Smooth muscle cell (in vitro differentiated cells): ENCODE data around the gene DSP. TPM values are rescaled to one million over a fixed set of nuclear protein-coding genes. Genes with fewer than 3 reads are reported as not detected.

Experiments
- DNase-seq: peaks from one replicate; lab custom pipeline; 2025; ENCODE audit not compliant: unreplicated experiment; lab: John Stamatoyannopoulos, UW
- H2AFZ ChIP-seq: fragments of 200-600 bp; sonication (generic); 2 replicates; pipeline ENCODE4 v1.6.0; 2016; ENCODE audit warnings: antibody characterized with exemption, low read depth, mild to moderate bottlenecking
- H3F3A ChIP-seq: fragments of 200-600 bp; sonication (generic); 2 replicates; pipeline ENCODE4 v1.6.0; 2017; ENCODE audit warnings: antibody characterized with exemption, low read depth
- H3K27ac ChIP-seq: fragments of 200-600 bp; sonication (generic); 2 replicates; pipeline ENCODE4 v1.5.1; 2016; ENCODE audit warnings: low read depth, mild to moderate bottlenecking
- H3K27me3 ChIP-seq: fragments of 200-600 bp; sonication (generic); 2 replicates; pipeline ENCODE4 v1.6.1; 2016; ENCODE audit warnings: low read depth, mild to moderate bottlenecking
- H3K36me3 ChIP-seq: fragments of 200-600 bp; sonication (generic); 2 replicates; pipeline ENCODE4 v1.5.1; 2016; ENCODE audit warnings: low read depth
- H3K4me1 ChIP-seq: fragments of 200-600 bp; sonication (generic); 2 replicates; pipeline ENCODE4 v1.5.1; 2016; ENCODE audit warnings: low read depth
- H3K4me2 ChIP-seq: fragments of 200-600 bp; sonication (generic); 2 replicates; pipeline ENCODE4 v1.6.0; 2016; ENCODE audit warnings: mild to moderate bottlenecking
- H3K4me3 ChIP-seq: fragments of 200-600 bp; sonication (generic); 2 replicates; pipeline ENCODE4 v1.5.1; 2016; ENCODE audit warnings: mild to moderate bottlenecking
- H3K79me2 ChIP-seq: fragments of 200-600 bp; sonication (generic); 2 replicates; pipeline ENCODE4 v1.6.0; 2016; ENCODE audit warnings: low read depth, mild to moderate bottlenecking
- H3K9ac ChIP-seq: fragments of 200-600 bp; sonication (generic); 2 replicates; pipeline ENCODE4 v1.6.0; 2016; ENCODE audit warnings: low read depth
- H3K9me3 ChIP-seq: fragments of 200-600 bp; sonication (generic); replicated peaks from 2 replicates; pipeline ENCODE4 v1.5.1; 2016; ENCODE audit warnings: low read depth
- H4K20me1 ChIP-seq: fragments of 200-600 bp; sonication (generic); 2 replicates; pipeline ENCODE4 v1.6.0; 2016; ENCODE audit warnings: low read depth
- CTCF ChIP-seq: fragments of 200-600 bp; sonication (generic); IDR thresholded peaks from 2 replicates; pipeline ENCODE4 v1.5.1; 2017; ENCODE audit warnings: borderline replicate concordance, mild to moderate bottlenecking, antibody characterized with exemption; ENCODE audit not compliant: insufficient read depth, poor library complexity, severe bottlenecking
- WGBS: methylation state at CpG from one replicate; pipeline ENCODE4 v1.1.7; 2016; ENCODE audit warnings: low lambda C conversion rate; 5-methylcytosine and 5-hydroxymethylcytosine counted together
- polyA plus RNA-seq: library from polyadenylated mRNA; unstranded; fragments of >200 nt; fragmentation: Nextera tagmentation; extraction: Ambion mirVana; gene quantifications from 2 replicates; pipeline ENCODE4 v1.2.1, GENCODE V29; 2016
- total RNA-seq: library from RNA; depleted of rRNA; stranded (reverse); fragments of >200 nt; gene quantifications from 2 replicates; pipeline ENCODE4 v1.2.3, GENCODE V29; 2014

Gene DSP
- total and polyA plus RNA-seq, 2 experiments from 2014 or later, result 64.1 to 347 TPM

GRCh38 chr6:7579851-7580250 is 38.4 kb downstream of the DSP start:
- peaks cover 54% of the 10 kb centered on the region for H4K20me1 ChIP-seq
- H3K4me2 ChIP-seq, result no peak overlapping the region
- H3K9ac ChIP-seq, result no peak overlapping the region
- no peak overlapping the region for H3K27ac ChIP-seq
- TF ChIP-seq CTCF, result no peak
- no peaks in the 10 kb centered on the region for H3K9me3 ChIP-seq
- no peak overlapping the region for H2AFZ ChIP-seq
- H3K4me3 ChIP-seq, result no peak overlapping the region
- no peaks in the 10 kb centered on the region for H3K4me1 ChIP-seq
- WGBS, result 96% methylated on average over 9 of the region's 9 CpGs
- H3K27me3 ChIP-seq, result no peaks in the 10 kb centered on the region
- no peaks in the 10 kb centered on the region for H3K79me2 ChIP-seq
- H3F3A ChIP-seq, result peaks cover 12% of the 10 kb centered on the region
- peaks cover 66% of the 10 kb centered on the region for H3K36me3 ChIP-seq
- DNase-seq, result no peak

- Histone ChIP-seq H3K27me3 (no peaks in the 10 kb centered on the region), H3K36me3 (peaks cover 64% of the 10 kb centered on the region), H3K79me2 (no peaks in the 10 kb centered on the region), H3K9ac (no peak overlapping the region), H4K20me1 (peaks cover 51% of the 10 kb centered on the region), H3K4me1 (no peaks in the 10 kb centered on the region), H3K27ac (no peak overlapping the region), H3K4me2 (no peak overlapping the region), H2AFZ (no peak overlapping the region), H3K9me3 (no peaks in the 10 kb centered on the region), H3F3A (peaks cover 9% of the 10 kb centered on the region), H3K4me3 (no peak overlapping the region)
- TF ChIP-seq CTCF, result no peak
- no peak for DNase-seq
- 93% methylated on average over 13 of the region's 13 CpGs for WGBS
Observed at GRCh38 chr6:7580537-7580926, 39.1 kb downstream of the DSP start.

- no peak for TF ChIP-seq CTCF
- Histone ChIP-seq H3K4me1 (no peaks in the 10 kb centered on the region), H2AFZ (no peak overlapping the region), H3K36me3 (peaks cover 62% of the 10 kb centered on the region), H4K20me1 (peaks cover 47% of the 10 kb centered on the region), H3K27ac (no peak overlapping the region), H3K79me2 (no peaks in the 10 kb centered on the region), H3K4me2 (no peak overlapping the region), H3K27me3 (no peaks in the 10 kb centered on the region), H3K9me3 (no peaks in the 10 kb centered on the region), H3K4me3 (no peak overlapping the region), H3F3A (peaks cover 11% of the 10 kb centered on the region), H3K9ac (no peak overlapping the region)
- no peak for DNase-seq
- WGBS, result 96% methylated on average over 14 of the region's 14 CpGs
Observed at GRCh38 chr6:7580927-7581618, 39.6 kb downstream of the DSP start.
